ENCODE results near the gene LRFN4. TPM values are rescaled to one million over a fixed set of nuclear protein-coding genes. Genes with fewer than 3 reads are reported as not detected.

Gene LRFN4
- total and polyA plus RNA-seq, 2 donors (not counting 3 experiments of a cell fraction or from before 2014, with no cell fraction given): 22.3 to 37.4 TPM

- ChIA-PET CTCF (interaction anchor here (0.6 to 2.3 kb wide), 3 partner anchors 11 to 110 kb away, joined by 3 to 7 read pairs (median 3); partner anchors contain the start of gene PC), POLR2A (no interaction called here)
- intact Hi-C loops (cut with micrococcal nuclease): no loop called here
Measured at GRCh38 chr11:66866511-66866986, 9.7 kb downstream of the LRFN4 start.

More at GRCh38 chr11:66866511-66866986, 9.7 kb downstream of the LRFN4 start:
- Histone ChIP-seq H3K27ac (ENCODE audit: insufficient read depth, low read depth, low read length) (no peak overlapping the region), H2AFZ (ENCODE audit: low read depth, low read length) (no peak overlapping the region), H4K20me1 (replicated peaks; ENCODE audit: control insufficient read depth, extremely low read depth, insufficient read depth, low read length) (no peaks in the 10 kb centered on the region), H3K4me3 (replicated peaks in 1 of 3; ENCODE audit: insufficient read depth in 1 of 3, low read depth in 1 of 3, low read length in 3 of 3) (no peak overlapping the region), H3K9me1 (replicated peaks; ENCODE audit: control insufficient read depth, extremely low read depth, insufficient read depth, low read length) (no peaks in the 10 kb centered on the region), H3K36me3 (ENCODE audit: control insufficient read depth in 2 of 2, extremely low read depth in 1 of 2, insufficient read depth in 2 of 2, low read length in 2 of 2) (no peaks in the 10 kb centered on the region), H3K4me1 (ENCODE audit: control insufficient read depth, extremely low read depth, insufficient read depth, low read length) (no peaks in the 10 kb centered on the region), H3K9ac (replicated peaks; ENCODE audit: extremely low read depth, insufficient read depth, low read length) (no peak overlapping the region), H3K4me2 (ENCODE audit: insufficient read depth, low read length) (no peak overlapping the region), H3K79me2 (ENCODE audit: control insufficient read depth, insufficient read depth, low read length) (no peaks in the 10 kb centered on the region), H3K9me3 (replicated peaks; ENCODE audit: control insufficient read depth, insufficient read depth, low read length) (no peaks in the 10 kb centered on the region), H3K27me3 (ENCODE audit: control insufficient read depth in 2 of 2, insufficient read depth in 2 of 2, low read length in 2 of 2) (no peaks in the 10 kb centered on the region)
- no TSS peak for BruUV-seq (replicated peaks)
- FAIRE-seq (no peak), DNase-seq (ENCODE audit: low read depth, low spot score) (no peak)
- dilution Hi-C loops (cut with MboI; ENCODE audit: extremely low pct_ligation_motif_present, low sequenced_read_pairs): no loop called here
- TF ChIP-seq JUN (IDR thresholded peaks at IDR 0.05; ENCODE audit: borderline replicate concordance, insufficient read depth, insufficient read length, low read depth) (no peak), CTCF (IDR thresholded peaks at IDR 0.05; ENCODE audit: extremely low read depth in 1 of 2, insufficient read depth in 1 of 2, low read depth in 1 of 2, low read length in 2 of 2) (no peak), POLR2A (IDR thresholded peaks at IDR 0.05; ENCODE audit: low read depth, low read length) (no peak), MAX (IDR thresholded peaks at IDR 0.05; ENCODE audit: insufficient read depth, insufficient read length) (no peak), GATA2 (IDR thresholded peaks at IDR 0.05; ENCODE audit: insufficient read depth, insufficient read length, low read depth, low read length) (no peak), FOS (IDR thresholded peaks at IDR 0.05; ENCODE audit: borderline replicate concordance, insufficient read depth, low read length) (no peak), POLR2AphosphoS5 (IDR thresholded peaks at IDR 0.05; ENCODE audit: insufficient read depth, low read depth, low read length) (no peak), EZH2 (IDR thresholded peaks at IDR 0.05; ENCODE audit: borderline replicate concordance, low read depth, low read length, severe bottlenecking) (no peak), MYC (IDR thresholded peaks at IDR 0.05; ENCODE audit: low read depth, low read length) (no peak)
